ENCODE measurements around the gene NME8.

- TF ChIP-seq, protein P1, sequence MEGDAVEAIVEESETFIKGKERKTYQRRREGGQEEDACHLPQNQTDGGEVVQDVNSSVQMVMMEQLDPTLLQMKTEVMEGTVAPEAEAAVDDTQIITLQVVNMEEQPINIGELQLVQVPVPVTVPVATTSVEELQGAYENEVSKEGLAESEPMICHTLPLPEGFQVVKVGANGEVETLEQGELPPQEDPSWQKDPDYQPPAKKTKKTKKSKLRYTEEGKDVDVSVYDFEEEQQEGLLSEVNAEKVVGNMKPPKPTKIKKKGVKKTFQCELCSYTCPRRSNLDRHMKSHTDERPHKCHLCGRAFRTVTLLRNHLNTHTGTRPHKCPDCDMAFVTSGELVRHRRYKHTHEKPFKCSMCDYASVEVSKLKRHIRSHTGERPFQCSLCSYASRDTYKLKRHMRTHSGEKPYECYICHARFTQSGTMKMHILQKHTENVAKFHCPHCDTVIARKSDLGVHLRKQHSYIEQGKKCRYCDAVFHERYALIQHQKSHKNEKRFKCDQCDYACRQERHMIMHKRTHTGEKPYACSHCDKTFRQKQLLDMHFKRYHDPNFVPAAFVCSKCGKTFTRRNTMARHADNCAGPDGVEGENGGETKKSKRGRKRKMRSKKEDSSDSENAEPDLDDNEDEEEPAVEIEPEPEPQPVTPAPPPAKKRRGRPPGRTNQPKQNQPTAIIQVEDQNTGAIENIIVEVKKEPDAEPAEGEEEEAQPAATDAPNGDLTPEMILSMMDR (IDR thresholded peaks at IDR 0.05) = peak; percentile 15 to 65 (median 62)
- peak; percentile 35 to 81 for TF ChIP-seq POLR2A (IDR thresholded peaks at IDR 0.05)
Measured at GRCh38 chr7:37920305-37920848, 72.0 kb downstream of the NME8 start, which contains the start of gene EPDR1.
